Measurements from ENCODE around the gene SPDYE16.
A peak's percentile ranks its signal among the peaks of the same experiment; 100 is the strongest.
"Not testable (repeated sequence)": the region's sequence is repeated elsewhere in the genome, so short reads cannot be mapped to it uniquely, and the experiment has no call there.

SPDYE16 gene

DNA sequence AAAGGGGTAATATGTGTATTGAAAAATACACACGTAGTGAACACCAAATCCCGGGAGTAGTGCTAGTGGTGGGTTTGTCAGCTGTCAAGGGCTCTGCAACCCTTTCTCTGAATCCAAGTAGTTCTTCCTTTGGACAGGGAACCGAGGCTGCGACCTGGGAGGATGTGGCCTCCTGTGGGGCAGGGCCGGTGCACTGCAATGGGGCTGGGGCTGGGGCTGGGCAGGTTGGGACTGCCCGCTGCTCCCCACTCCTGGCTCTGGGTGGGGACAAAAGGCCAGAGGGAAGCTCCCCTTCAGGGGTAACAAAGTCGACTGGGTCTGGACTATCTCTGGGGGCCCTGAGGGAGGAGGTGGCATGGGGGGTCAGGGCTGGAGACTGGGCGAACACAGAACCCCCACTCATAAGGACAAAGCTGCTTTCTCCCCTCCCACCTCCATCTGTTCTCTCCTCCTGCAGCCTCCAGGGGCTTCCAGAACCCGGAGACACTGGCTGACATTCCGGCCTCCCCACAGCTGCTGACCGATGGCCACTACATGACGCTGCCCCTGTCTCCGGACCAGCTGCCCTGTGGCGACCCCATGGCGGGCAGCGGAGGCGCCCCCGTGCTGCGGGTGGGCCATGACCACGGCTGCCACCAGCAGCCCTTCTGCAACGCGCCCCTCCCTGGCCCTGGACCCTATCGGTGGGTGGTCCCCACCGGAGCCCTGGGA lies 31.7 kb downstream of the SPDYE16 start:
- not testable (repeated sequence) for H3K4me3 ChIP-seq (ENCODE audit: extremely low read depth, insufficient read depth, low read length, poor library complexity, severe bottlenecking); H3K27ac ChIP-seq (ENCODE audit: low read depth, low read length, severe bottlenecking); H3K36me3 ChIP-seq (ENCODE audit: control insufficient read depth, insufficient read depth, low read length); H3K9me3 ChIP-seq (ENCODE audit: control insufficient read depth, low read length)
- WGBS, 2 experiments (ENCODE audit: insufficient coverage in 2 of 2), result 77% methylated on average over 4 of the region's 24 CpGs; no CpG with 5 or more reads in 1 of the 2 experiments
- H3K4me1 ChIP-seq (ENCODE audit: control insufficient read depth, insufficient read depth, low read length, poor library complexity, severe bottlenecking), result peaks cover 11% of the 10 kb centered on the region

DNA sequence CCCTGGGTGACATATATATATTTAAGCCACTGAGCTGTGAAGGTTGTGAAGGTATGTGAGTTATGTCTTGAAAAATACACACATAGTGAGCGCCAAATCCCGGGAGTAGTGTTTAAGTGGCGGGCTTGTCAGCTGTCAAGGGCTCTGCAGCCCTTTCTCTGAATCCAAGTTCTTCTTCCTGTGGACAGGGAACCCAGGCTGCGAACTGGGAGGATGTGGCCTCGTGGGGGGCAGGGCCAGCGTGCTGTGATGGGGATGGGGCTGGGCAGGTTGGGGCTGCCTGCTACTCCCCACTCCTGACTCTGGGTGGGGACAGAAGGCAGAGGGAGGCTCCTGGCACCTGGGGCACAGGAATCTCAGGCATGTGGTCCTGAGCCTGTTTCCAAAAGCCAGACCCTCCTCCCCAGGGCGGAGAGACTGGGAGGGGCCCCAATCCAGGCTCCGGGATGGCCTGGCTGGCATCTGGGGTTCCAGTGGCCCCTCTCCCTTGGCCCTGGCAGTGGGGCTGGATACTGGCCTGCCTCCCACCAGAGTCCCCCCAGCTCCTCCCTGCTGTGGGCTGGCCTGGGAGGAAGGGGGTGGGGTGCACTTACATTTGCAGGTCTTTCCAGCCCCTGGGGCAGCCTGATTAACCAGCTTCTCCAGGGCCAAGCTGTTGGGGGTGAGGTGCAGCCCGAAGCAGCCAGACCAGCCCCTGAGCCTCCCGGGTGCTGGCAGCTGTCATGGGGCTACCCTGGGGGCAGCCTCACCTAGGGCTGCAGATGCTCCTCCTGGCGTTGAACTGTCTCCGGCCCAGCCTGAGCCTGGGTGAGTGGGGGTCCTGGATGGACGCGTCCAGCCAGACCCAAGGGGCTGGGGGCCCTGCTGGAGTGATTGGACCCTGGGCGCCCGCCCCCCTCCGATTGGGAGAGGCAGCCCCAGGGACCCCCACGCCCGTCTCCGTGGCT lies 32.9 kb downstream of the SPDYE16 start, which contains the start of gene UPK3B:
TSS of gene UPK3B (plus strand) at position 622 of the 947 bp plus-strand sequence. CDS start at position 723, 101 bp downstream.
- Histone ChIP-seq H3K4me3 (ENCODE audit: extremely low read depth, insufficient read depth, low read length, poor library complexity, severe bottlenecking) (no peak within 1 kb of the TSS), H3K9me3 (ENCODE audit: control insufficient read depth, low read length) (no peaks in the 10 kb centered on the region), H3K36me3 (ENCODE audit: control insufficient read depth, insufficient read depth, low read length) (peaks cover 8% of the 10 kb centered on the region), H3K4me1 (ENCODE audit: control insufficient read depth, insufficient read depth, low read length, poor library complexity, severe bottlenecking) (peaks cover 8% of the 10 kb centered on the region), H3K27ac (ENCODE audit: low read depth, low read length, severe bottlenecking) (peak within 1 kb of the TSS; percentile 36)
- WGBS, 2 experiments (ENCODE audit: insufficient coverage in 2 of 2), result 55 to 56% methylated on average over 11 to 13 of the region's 20 CpGs

DNA sequence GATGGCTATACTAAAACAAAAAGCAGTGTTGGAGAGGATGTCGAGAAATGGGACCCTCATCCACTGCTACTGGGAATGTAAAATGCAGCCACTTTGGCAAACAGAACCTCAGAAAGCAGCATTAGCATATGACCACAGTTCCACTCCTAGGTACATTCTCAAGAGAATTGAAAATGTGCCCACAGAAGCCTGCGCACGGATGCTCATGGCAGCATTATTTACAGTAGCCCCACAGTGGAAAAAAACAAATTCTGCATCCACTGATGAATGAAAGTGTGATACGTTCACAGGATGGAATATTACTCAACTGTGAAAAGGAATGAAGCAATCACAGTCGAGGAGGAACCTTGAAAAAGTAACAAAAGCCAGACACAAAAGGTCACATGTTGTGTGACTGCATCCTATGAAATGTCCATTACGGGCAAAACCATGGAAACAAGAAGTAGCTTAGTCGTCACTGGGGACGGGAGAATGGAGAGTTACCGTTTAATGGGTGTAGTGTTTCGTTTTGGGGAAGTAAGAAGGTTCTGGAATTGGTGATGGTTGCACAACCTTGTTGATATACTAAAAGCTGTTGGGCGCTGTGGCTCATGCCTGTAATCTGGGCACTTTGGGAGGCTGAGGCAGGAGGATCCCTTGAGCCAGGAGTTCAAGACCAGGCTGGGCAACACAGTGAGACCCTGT lies 35.2 kb downstream of the SPDYE16 start:
- Histone ChIP-seq H3K4me3 (ENCODE audit: extremely low read depth, insufficient read depth, low read length, poor library complexity, severe bottlenecking) (no peak overlapping the region), H3K27ac (ENCODE audit: low read depth, low read length, severe bottlenecking) (no peak overlapping the region)
- WGBS, 2 experiments (ENCODE audit: insufficient coverage in 2 of 2), result 80 to 89% methylated on average over 9 to 11 of the region's 11 CpGs

DNA sequence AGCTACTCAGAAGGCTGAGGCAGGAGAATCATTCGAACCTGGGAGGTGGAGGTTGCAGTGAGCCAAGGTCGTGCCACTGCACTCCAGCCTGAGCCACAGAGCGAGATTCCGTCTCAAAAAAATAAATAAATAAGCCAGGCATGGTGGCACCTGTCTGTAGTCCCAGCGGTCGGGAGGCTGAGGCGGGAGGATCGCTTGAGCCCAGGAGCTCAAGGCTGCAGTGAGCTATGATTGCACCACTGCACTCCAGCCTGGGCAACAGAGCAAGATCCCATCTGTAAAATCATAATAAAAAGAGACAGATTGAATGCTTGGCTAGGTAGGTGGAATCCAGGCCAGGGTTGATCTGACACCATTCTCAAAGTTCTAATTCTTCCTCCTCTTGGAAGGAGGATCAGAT lies 36.5 kb downstream of the SPDYE16 start:
- not testable (repeated sequence) for H3K4me3 ChIP-seq (ENCODE audit: extremely low read depth, insufficient read depth, low read length, poor library complexity, severe bottlenecking); H3K27ac ChIP-seq (ENCODE audit: low read depth, low read length, severe bottlenecking); H3K36me3 ChIP-seq (ENCODE audit: control insufficient read depth, insufficient read depth, low read length); H3K9me3 ChIP-seq (ENCODE audit: control insufficient read depth, low read length); H3K4me1 ChIP-seq (ENCODE audit: control insufficient read depth, insufficient read depth, low read length, poor library complexity, severe bottlenecking)
- 99% methylated on average over 8 of the region's 8 CpGs for WGBS, 2 experiments (ENCODE audit: insufficient coverage in 2 of 2)

More for the DNA sequence above, 35.2 kb downstream of the SPDYE16 start:
- H3K9me3 ChIP-seq (ENCODE audit: control insufficient read depth, low read length), result no peaks in the 10 kb centered on the region
- H3K36me3 ChIP-seq (ENCODE audit: control insufficient read depth, insufficient read depth, low read length), result peaks cover 8% of the 10 kb centered on the region
- H3K4me1 ChIP-seq (ENCODE audit: control insufficient read depth, insufficient read depth, low read length, poor library complexity, severe bottlenecking), result peaks cover 8% of the 10 kb centered on the region

DNA sequence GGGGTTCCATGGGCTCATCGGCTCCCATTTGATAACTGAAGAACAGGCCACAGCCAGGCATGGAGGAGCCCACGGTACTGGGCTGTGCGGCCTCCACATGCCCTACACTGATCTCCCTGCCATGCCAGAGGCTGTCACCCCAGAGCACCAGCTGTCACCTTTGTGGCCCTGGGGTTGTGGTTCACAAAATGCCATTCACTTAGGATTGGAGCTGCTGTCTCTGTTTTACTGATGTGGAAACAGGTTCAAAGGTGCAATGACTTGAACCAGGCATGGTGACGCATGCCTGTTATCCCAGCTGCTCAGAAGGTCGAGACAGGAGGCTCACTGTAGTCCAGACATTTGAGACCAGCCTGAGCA lies 37.0 kb downstream of the SPDYE16 start:
- 63 to 78% methylated on average over 4 to 5 of the region's 5 CpGs for WGBS, 2 experiments (ENCODE audit: insufficient coverage in 2 of 2)
- H3K36me3 ChIP-seq (ENCODE audit: control insufficient read depth, insufficient read depth, low read length), result peaks cover 8% of the 10 kb centered on the region
- peaks cover 8% of the 10 kb centered on the region for H3K4me1 ChIP-seq (ENCODE audit: control insufficient read depth, insufficient read depth, low read length, poor library complexity, severe bottlenecking)
- no peaks in the 10 kb centered on the region for H3K9me3 ChIP-seq (ENCODE audit: control insufficient read depth, low read length)
- no peak overlapping the region for H3K27ac ChIP-seq (ENCODE audit: low read depth, low read length, severe bottlenecking)
- H3K4me3 ChIP-seq (ENCODE audit: extremely low read depth, insufficient read depth, low read length, poor library complexity, severe bottlenecking), result no peak overlapping the region

DNA sequence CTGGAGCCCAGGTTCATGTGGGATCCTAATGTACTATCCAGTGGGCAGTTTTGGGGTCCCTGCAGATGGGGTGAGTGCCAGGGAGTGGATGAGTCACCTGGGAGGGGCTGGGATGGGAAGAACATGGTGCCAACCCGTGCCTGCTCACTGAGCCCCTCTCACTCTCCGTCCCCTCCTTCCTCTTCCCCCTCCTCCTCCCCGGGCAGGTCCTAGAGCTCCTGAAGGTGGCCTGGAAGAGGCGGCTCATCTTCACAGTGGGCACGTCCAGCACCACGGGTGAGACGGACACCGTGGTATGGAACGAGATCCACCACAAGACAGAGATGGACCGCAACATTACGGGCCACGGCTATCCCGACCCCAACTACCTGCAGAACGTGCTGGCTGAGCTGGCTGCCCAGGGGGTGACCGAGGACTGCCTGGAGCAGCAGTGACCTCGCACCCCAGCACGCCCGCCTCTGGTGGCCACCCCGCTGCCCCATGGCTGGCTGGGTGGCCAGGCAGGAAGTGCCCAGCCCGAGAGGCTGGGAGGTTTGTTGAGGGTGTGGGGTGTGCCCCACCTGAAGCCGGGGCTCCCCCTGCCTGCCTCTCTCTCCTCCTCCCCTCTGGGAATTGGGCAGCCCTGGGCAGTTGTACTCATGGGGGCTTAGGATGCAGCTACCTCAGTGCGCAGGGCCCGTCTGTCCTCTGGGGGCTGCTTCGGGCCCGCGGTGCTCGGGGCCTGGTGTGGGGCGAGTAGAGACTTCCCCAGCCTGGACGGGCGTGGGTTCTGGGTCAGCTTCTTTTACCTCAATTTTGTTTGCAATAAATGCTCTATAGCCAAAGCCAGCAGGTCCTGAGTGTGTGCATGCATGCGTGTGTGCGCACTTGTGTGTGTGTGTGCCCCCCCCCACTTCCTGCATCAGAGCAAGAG lies 37.7 kb downstream of the SPDYE16 start:
- Histone ChIP-seq H3K9me3 (ENCODE audit: control insufficient read depth, low read length) (no peaks in the 10 kb centered on the region), H3K4me3 (ENCODE audit: extremely low read depth, insufficient read depth, low read length, poor library complexity, severe bottlenecking) (no peak overlapping the region)
- 97 to 98% methylated on average over 25 to 27 of the region's 32 CpGs for WGBS, 2 experiments (ENCODE audit: insufficient coverage in 2 of 2)

DNA sequence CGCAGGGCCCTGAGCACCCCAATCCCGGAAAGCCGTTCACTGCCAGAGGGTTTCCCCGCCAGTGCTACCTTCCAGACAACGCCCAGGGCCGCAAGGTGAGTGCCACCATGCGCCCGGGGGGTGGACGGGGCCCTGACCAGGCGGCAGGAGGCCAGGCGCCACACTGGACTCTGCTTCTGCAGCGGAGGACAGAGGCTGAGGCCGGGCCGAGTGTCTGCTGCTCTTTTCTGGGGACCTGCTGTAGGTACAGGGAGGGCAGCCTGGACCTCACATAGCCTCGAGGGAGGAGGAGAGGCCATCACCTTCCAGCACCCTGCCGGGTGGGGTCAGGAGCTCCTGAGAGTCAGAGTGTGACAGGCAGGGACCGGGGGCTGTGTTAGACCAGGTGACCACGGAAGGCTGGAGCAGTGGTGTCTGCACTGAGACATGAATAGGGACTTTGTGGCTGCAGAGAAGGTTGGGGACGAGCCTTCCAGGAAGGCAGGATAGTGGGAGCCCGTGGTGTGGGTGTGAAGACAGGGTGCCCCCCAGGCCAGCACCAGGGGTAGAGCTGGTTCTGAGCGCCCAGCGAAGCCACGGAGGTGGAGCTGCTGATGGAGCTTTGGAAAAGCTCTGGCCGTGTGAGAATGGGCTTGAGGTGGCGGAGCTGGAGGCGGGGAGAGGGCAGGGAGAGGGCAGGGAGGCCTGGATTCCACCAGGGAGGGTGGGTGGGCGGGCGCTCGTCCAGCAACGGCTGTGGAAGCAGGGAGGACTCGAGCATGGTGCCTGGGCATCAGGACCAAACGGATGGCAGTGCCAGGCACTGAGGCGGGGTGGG lies 38.5 kb downstream of the SPDYE16 start:
- not testable (repeated sequence) for H3K4me3 ChIP-seq (ENCODE audit: extremely low read depth, insufficient read depth, low read length, poor library complexity, severe bottlenecking); H3K4me1 ChIP-seq (ENCODE audit: control insufficient read depth, insufficient read depth, low read length, poor library complexity, severe bottlenecking); H3K36me3 ChIP-seq (ENCODE audit: control insufficient read depth, insufficient read depth, low read length); H3K9me3 ChIP-seq (ENCODE audit: control insufficient read depth, low read length); H3K27ac ChIP-seq (ENCODE audit: low read depth, low read length, severe bottlenecking)
- 87 to 98% methylated on average over 7 to 16 of the region's 33 CpGs for WGBS, 2 experiments (ENCODE audit: insufficient coverage in 2 of 2)

More for the DNA sequence above, 37.7 kb downstream of the SPDYE16 start:
- Histone ChIP-seq H3K36me3 (ENCODE audit: control insufficient read depth, insufficient read depth, low read length) (peaks cover 8% of the 10 kb centered on the region), H3K27ac (ENCODE audit: low read depth, low read length, severe bottlenecking) (no peak overlapping the region), H3K4me1 (ENCODE audit: control insufficient read depth, insufficient read depth, low read length, poor library complexity, severe bottlenecking) (peaks cover 7% of the 10 kb centered on the region)

DNA sequence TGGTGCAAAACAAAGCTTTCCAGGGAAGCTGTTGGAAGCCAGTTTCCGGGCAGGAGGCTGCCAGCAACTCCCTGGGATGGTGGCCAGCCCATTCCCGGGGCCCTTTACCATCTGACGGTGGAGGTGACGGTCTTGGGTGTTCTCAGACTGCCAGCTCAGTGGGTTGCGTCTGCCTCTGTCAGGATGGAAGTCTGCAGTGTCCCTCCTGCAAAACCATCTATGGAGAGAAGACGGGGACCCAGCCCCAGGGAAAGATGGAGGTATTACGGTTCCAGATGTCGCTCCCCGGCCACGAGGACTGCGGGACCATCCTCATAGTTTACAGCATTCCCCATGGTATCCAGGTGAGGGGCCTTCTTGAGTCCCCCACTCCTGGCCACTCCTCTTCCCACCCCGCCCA lies 39.9 kb downstream of the SPDYE16 start:
- not testable (repeated sequence) for H3K27ac ChIP-seq (ENCODE audit: low read depth, low read length, severe bottlenecking); H3K36me3 ChIP-seq (ENCODE audit: control insufficient read depth, insufficient read depth, low read length); H3K4me1 ChIP-seq (ENCODE audit: control insufficient read depth, insufficient read depth, low read length, poor library complexity, severe bottlenecking); H3K4me3 ChIP-seq (ENCODE audit: extremely low read depth, insufficient read depth, low read length, poor library complexity, severe bottlenecking); H3K9me3 ChIP-seq (ENCODE audit: control insufficient read depth, low read length)
- 90 to 100% methylated on average over 1 to 3 of the region's 12 CpGs for WGBS, 2 experiments (ENCODE audit: insufficient coverage in 2 of 2)

DNA sequence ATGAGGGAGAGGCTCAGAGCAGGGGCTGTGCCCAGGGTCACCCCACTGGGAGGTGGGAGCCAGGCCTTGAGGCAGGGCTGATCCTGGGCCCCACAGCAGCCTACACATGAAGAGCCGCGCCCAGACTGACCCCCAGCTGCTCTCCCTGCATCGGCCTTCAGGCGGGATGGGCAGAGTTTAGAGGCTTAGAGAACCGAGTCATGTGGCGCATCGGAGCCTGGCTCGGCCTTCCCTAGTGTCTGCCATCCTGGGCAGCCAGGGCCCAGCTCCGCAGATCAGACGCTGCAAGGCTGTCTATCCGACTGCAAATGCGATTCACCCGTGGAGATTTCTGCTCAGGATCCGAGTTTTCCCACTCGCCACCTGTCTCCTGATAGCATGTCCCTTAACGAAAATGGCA lies 40.3 kb downstream of the SPDYE16 start:
- H3K36me3 ChIP-seq (ENCODE audit: control insufficient read depth, insufficient read depth, low read length); H3K4me3 ChIP-seq (ENCODE audit: extremely low read depth, insufficient read depth, low read length, poor library complexity, severe bottlenecking); H3K9me3 ChIP-seq (ENCODE audit: control insufficient read depth, low read length); H3K4me1 ChIP-seq (ENCODE audit: control insufficient read depth, insufficient read depth, low read length, poor library complexity, severe bottlenecking); H3K27ac ChIP-seq (ENCODE audit: low read depth, low read length, severe bottlenecking): not testable (repeated sequence)
- WGBS, 2 experiments (ENCODE audit: insufficient coverage in 2 of 2), result 93 to 100% methylated on average over 10 to 12 of the region's 16 CpGs
